UCSD-AML1 (cell line): ENCODE data around the gene UNC5B.

Experiments used
- DNase-seq: peaks from one replicate; lab custom pipeline; 2025; ENCODE audit not compliant: unreplicated experiment; lab: John Stamatoyannopoulos, UW

The UNC5B gene

DNA sequence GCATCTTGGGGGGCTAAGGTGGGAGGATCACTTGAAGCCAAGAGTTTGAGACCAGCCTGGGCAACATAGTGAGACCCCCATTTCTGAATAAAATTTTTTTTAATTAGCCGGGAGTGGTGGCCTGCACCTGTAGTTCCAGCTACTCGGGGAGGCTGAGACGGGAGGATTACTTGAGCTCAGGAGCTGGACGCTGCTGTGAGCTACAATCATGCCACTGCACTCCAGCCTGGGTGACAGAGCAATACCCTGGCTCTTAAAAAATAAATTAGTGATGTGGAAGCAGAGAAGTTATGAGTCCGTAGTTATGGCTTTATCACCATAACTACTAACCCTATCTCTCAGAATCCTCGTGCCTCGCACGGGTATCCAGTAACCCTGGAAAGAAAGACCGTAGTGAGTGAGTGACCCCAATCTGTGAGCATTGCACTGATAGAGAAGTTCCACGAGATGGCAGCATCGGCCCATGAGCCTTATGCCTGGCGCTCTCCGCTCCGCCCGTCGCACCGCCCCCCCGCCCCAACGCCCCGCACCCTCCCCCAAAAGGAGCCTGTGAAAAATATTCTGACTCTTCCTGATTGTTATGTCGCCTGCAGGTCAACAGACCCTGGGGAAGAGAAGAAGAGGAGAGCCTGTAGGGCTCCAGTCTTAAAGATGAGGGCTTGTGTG, 101.8 kb downstream of the UNC5B start:
- DNase-seq = peak; percentile 52

DNA sequence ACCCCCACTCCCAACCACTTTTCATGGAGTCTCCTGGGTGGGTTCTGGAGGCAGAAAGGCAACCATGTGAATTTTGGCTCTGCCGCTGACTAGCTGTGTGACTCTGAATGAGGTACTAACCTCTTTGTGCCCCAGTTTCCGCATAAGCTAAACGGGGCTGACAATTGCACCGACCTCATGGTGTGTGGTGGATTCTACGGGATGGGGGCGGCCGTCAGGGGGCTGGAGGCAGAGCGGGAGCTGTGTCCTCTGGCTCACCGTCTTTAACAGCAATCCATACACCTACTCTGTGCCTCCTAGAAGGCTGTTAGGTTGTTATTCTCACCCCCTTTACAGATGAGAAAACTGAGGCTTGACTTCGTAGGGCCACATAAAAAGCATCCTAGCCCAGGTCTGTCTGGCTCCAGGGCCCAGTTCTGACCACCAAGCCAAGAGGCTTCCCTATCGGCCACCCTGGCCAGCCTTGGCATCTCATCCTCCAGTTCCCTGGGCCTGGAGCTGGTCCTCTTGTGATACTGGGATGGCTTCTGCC, 102.4 kb downstream of the UNC5B start:
- no peak for DNase-seq

DNA sequence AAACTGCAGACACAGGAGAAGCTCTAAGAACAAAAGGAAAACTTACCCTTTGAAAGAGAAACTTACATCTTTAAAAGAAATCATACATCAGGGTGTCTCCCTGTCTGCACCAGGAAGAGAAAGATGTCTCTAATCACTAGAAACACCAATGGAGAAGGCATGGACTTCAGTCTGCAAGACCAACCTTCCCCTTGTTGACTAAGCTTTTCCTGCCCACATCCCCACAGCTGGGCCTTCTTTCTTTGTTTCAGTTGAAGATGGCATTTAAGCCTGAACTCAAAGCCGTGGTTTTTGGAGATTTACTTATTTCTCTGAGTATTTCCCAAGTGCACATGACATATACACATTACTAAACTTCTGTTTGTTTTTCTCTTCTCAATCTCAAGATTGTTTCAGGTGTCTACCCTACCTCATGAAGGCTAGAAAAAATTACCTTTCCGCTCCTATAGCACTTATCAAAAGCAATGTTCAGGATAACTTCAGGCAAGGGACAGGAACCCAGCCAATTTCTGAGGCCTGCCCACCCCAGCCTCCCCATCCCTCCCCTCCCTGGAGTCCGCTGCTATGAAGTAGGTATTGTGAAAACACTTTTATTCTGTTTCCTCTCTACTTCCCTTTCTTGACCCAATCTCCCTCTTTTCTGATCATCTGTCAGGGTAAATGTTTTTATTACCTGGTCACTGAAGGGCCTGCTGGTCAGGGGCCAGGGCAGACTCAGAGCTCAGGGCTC, 103.9 kb downstream of the UNC5B start:
- no peak for DNase-seq

DNA sequence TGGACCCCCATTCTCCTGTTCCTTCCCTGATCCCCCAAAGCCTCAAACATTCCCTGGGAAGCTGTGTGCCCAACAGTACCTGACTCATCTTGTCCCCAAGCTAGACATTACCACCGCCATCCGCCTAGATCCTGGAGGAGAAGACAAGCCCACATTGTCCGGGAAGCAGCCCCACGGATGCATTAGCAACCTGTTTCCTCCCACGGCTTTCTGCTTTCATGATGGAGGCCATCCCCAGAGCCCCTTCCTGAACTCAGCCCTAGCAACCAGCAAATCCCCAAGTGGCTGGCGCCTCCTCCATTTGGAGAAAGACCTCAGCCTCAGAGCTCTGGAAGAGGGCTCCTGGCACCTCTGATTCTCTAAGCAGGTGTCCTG, 104.4 kb downstream of the UNC5B start:
- peak; percentile 43 for DNase-seq

DNA sequence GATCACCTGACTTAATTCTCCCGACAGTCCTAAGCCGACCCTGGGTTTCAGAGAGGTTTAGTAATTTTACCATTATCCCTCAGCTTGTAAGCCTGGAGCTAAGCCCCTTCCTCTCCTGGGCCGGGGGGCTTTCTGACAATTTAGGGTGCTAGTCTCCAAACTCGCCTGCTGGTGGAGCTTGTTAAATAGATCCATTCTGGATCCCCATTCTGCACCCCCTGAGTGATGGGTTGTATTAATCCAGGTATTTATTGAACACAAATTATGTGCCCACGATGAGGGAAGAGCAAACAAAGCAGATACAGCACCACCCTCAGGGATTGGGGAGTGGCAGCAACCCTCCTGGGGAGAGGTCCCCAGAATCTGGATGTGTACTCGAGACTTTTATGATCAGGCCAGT, 105.4 kb downstream of the UNC5B start:
- DNase-seq = no peak

DNA sequence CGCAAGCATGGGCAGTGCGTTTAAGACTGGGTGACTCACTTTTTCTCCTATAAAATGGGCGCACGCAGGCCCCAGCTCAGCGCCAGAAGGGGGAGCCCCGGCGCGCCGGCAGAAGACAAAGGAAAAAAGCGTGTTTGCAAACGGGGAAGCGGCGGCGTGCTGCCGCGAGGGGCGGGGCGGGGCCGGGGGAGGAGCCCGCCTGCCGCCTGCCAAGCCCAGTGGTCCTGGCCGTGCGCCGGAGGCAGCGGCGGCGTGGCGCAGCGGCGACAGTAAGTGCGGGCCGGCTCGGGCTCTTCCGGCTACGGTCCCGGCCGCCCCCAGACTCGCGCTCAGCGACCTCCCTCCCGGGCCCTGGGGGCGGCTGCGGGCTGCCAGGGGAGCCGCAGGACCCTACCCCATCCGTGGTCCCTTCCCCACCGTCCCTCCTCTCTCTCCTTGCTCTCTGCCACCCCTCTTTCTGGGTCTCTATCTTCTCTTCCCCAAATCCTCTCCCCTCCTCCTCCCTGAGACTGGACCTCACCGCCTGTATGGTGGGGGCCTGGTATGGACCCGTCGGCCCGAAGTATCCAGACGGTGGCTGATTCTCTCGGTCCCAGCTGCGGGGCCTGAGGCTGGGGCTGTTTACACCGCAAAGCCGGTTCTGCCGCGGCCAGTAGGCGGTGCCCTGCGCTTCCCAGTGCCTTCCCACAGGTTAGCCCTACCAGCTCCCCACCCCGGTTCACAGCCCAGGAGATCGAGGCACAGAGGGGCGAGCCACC, 106.9 kb downstream of the UNC5B start, which contains the start of gene SLC29A3:
Gene SLC29A3 (plus strand): TSS at position 218 of the 758 bp plus-strand sequence. CDS start 51 bp downstream, at position 269.
- peak; percentile 90 for DNase-seq

DNA sequence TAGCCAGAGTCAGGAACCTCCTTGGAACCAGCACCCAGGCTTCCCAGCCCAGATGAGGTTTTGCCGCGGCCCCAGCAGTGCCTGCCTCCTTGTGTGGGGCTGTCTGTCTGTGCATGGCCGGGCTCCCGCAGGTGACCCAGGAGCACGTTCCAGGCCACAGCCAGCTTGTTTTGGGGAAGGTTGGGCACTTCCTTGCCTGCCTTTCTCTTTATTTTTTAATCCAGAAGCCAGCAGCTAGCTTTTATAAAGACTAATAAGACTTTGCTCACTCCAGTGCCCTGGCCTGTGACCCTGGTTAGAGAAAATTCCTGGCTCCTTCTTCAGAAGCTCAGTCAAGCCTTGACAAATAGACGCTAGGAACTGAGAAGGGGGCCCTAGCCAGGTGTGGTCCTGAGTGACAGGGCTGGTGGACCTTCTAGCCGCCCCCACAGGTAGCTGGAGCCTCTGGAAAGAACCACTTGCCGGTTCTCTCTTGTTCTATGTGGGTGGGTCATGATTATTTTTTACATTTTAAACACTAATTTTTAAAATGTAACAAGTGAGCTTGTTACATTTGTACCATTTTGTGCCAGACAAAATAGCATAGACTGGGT, 107.5 kb downstream of the UNC5B start:
- DNase-seq = no peak

DNA sequence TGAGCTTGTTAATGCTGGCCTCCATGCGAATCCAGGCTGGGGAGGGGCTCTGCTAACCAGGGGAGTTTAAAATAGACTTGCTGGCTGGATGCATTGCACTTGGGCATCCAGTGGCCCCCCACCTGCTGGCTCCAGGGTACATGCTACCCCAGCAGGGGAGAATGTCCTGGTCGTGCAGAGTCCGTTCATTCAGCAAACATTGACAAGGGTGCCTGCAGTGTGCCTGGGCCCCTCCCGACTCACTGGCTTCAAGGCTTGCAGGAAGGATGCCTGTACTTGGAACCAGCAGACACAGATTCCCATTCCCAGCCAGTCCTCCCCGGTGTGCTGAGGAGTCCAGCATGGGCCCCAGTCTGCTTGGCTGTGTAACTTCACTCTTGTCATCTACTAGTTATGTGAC, 108.2 kb downstream of the UNC5B start:
- no peak for DNase-seq

DNA sequence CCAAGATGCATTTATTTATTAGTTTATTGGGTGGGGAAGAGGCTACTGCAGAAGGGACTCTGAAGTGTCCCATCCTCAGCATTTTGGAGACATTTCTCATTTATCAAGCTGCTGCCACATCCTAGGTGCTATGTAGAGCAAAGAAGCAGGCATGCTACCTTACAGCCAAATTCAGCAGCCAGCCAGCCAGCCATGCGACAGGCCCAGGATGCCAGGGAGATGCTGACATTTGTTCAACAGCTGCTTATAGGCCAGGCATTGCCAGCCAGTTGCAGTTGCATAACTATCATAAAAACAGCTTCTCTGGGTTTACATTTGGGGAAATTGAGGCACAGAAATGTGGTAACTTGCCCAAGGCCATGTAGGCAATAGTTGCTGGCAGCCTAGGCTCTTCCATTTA, 109.0 kb downstream of the UNC5B start:
- no peak for DNase-seq

DNA sequence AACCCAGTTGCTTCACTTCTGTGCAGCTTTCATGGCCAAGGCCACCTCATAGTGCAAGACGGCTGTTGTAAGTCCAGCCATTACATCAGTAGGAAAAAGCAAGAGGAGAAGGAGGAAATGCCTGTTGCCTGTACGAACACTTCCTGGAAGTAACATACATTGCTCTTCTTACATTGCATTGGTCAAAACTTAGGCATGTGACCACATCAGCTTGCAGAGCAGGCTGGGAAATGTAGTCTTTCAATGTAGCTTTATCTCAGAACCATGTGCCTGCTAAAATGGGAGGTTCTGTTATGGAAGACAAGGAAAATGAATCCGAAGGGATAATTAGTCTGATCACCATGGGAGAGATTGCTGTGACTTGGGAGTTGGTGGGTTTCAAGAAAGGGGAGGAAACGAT, 111.0 kb downstream of the UNC5B start:
- no peak for DNase-seq

DNA sequence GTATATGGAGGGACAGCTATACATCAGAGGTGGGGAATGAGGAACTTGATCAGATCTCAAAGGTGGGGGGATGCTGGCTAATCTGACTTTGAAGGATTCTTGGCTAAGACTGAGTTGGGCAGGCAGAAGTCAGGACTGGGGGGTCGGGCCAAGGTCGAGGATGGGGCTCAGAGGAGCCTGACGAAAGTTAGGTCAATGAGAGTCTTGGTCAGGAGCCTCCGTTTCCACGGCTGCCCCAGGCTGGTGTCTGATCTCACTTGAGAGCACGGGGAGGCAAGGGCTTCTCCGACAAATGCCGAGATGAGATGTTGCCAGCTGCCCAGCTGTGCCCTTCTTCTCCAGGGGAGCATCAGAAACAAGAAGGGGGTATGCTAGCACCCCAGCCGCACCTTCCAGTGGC, 112.4 kb downstream of the UNC5B start:
- DNase-seq = no peak

DNA sequence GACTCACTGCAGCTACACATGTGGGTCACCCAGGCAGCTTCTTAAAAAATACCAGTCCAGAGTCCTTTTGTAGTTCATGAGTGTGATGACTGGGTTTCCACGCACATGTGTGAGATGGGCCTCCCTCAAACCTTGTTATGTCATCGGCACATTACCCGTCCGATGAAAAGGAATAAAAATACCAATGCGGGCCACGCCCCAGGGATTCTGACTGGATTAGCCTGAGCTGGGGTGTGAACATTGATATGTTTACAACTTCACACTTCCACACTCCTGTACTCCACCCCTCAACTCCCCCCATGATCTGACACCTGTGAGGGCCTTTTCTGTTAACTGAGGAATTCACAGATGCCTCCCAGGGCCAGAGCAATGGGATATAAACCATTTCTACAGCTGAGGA, 112.9 kb downstream of the UNC5B start:
- no peak for DNase-seq

DNA sequence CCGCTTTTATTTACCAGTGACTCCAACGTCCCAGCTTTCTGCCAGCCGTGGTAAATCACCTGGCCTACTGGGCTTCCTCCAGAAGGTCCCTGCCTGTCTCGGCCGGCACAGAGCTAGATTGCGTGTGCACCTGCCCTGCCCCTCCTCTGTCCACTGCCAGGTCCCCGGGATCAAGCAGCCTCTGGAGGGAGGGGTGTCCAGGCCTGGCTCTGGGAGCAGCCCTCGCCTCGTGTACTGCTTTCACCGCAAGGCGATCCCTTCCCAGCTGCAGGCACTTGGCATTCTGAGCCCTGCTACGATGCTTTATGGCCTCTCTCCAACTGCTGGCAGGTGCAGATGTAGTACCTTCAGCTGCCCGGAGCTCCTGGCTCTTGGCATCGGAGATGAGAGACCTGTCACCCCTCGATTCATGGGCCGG, 114.1 kb downstream of the UNC5B start:
- DNase-seq = no peak

DNA sequence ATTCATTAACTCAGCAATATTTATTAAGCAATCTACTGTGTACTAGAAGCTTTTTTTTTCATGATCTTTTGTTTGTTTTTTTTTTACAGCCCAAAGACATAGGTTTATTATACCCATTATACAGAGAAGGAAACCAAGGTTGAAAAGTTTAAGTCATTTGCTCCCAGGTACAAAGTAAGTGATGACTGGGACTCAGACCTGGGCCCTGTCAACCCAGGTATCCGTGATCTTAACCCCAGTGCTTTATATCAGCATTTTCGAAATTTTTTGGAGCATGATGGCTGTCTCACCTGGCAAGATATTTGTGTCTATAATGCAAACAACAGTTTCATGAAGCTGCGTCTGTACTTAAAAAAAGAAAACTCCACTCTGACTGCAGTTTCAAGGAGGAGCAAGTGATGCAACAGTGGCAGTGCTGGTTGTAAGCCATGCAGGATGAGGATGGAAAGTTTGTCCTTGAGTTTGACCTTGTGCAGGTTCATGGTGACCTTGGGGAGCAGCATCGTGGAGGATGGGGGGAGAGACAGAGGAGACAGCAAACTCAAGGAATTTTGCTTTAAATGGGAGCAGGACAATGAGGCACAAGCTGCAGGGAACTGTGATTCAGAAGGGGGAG, 118.5 kb downstream of the UNC5B start:
- no peak for DNase-seq

DNA sequence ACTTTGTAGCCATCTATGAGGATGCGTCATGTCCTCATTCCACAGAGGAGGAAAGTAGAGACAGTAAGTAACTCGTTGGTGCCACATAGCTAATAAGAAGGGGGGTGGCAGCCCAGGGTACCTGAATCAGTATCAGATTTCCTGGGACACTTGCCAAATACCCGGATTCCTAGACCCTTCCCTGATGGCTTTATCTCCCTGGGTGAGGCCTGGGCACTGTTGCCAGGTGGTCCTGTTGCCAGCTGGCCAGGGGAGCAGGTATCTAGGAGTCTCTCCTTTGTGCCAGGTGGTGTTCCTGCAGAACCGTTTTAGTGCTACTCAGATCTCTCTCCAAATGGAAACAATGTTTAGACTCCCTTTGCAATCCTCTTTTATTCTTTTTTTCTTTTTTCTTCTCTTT, 119.4 kb downstream of the UNC5B start:
- no peak for DNase-seq

DNA sequence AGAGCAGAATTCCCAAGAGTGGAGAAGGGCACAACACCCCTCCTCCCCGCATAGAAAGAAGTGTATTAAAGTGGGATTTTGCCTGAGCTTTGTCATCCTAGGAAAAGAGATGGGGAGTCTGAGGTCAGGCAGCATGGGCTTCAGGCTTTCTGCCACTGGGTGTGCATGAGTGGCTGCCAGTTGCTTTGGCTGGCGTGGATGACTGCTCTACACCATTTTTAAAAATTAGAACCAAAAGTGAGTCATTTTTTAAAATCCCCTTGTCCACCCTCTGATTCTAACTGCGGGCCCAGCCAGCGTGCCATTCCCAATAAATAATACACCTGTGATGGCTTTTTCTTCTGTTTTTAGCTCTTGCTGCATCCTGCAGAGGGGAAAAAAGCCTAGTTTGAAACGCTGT, 120.1 kb downstream of the UNC5B start:
- DNase-seq = no peak

DNA sequence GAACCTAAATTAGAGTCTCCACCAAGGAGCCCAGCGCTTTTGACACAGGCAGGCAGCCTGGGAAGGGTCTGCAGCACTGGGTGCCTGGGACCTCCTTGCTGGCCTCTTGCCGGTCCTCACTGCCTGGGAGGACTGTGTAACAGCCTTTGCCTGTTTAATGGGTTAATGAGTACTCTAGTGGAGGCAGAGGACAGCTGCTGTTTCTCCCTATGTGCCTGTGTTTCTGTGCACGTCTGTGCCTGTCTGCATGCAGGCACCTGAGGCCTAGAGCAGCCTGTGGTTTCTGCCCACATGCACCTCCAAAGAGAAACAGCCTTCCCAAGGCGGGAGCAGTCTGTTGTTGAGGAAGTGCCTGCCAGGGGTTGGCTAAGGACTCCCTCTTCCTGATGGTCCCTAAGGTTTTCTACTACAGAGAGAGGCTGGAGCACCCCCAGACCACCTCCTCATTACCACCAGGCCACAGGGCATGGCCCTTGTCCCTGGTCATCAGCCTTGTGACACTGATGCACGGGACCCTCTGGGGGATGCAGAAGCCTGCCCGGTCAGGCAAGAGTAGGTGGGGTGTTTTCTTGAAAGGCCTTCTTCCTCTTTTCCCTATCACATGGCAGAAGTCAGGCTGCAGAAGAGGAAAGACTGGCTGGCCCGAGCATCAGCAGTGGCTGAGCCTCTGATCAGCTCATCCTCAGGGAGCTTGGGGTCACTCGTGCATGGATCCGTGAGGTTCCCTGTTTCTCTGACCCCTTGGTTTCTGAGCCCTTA, 120.9 kb downstream of the UNC5B start:
- peak; percentile 61 for DNase-seq

DNA sequence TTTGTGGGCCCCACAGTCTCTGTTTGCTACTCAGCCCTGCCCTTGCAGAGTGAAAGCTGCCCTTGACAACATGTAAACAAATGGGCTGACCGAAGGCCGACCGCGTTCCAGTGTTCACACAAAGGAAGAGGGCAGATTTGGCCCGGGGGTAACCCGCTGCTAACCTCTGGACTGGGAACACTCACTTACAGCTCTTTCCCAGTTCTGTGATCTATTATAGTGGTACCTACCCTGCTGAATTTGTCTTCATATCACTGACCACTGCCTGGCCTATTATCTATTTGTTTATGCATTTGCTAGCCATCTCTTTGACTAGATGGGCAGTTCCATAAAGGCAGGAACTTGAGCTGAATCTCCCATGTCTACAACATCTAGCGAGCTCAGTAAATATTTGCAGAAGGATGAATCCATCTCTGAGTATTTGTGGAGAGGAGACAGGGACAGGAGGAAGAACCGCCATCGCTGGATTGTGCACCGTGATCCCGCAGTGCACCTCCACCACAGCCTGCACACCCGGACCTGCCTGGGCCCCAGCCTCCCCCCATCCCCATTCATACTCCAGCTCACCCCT, 121.9 kb downstream of the UNC5B start:
- DNase-seq = no peak

DNA sequence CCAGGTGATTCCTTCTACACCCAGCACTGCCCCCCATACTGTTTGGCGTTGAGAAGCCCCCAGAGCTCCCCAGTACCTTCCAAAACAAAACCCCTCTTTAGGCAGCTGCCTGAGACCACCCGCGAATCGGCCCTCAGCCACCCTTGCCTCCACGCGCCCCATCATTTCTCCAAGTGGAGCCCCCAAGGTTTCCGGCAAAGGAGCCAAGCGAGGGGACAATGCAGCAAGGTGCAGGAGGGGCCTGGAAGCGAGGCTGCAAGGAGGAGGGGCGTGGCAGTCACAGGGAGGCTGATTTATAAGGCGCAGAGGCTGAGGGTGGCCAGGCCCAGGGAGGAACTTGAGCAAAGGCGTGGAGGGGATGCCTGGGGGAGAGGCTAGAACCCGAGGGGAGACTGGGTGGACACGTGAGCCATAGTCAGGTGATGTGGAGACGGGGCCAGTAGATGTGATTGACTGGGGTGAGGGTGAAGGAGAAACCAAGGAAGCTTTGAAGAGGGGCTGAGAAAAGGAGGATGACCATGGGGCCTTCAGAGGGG, 122.9 kb downstream of the UNC5B start:
- DNase-seq = no peak

DNA sequence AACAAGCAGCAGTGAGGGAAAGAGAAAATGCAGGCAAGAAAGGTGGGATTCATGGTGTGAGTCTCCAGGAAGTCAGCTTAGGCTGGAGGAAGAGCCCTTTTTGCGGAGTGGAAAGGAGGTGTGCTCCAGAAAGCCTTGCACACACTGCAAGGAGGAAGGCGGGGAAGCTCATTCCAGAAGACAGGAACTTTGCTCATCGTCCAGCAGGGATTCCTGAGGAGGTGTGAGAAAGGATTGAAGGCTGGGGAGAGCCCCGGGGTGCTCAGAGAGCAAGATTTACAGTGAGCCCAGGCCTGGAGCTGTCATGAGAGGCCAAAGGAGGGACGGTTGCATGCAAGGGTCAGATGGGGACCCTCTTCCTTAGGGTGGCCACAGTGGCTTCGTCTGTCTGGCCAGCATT, 124.3 kb downstream of the UNC5B start:
- DNase-seq = no peak
